AG04449 (cell line): Measurements from ENCODE around the gene MED1.
A peak's percentile ranks its signal among the peaks of the same experiment; 100 is the strongest.

Source experiments
- CTCF ChIA-PET: fragments of 350-600 bp; formaldehyde crosslinking; extraction: SDS; loops from one replicate; lab custom pipeline; 2021; ENCODE audit warnings: antibody characterized with exemption; lab: Yijun Ruan, JAX
- POLR2A ChIA-PET: fragments of 400-600, 350-600 bp; formaldehyde crosslinking; extraction: SDS; loops from one replicate; lab custom pipeline; 2020; ENCODE audit warnings: antibody characterized with exemption, inconsistent platforms; lab: Yijun Ruan, JAX
- DNase-seq: peaks from one replicate; pipeline ENCODE4 v3.0.0-alpha.2; 2010; ENCODE audit warnings: low read depth, low spot score
- H3K4me3 ChIP-seq: 2 replicates; pipeline ENCODE4 v1.5.1; 2011; ENCODE audit warnings: low read depth, mild to moderate bottlenecking, control low read depth, low read length
- TF ChIP-seq, protein P1 (sequence below): IDR thresholded peaks from one replicate; pipeline ENCODE4 v1.5.1; 2011; ENCODE audit warnings: mild to moderate bottlenecking, moderate library complexity, low read length, control low read depth, inconsistent platforms; ENCODE audit not compliant: insufficient read depth; ENCODE audit errors: missing control alignments

MED1 gene

DNA sequence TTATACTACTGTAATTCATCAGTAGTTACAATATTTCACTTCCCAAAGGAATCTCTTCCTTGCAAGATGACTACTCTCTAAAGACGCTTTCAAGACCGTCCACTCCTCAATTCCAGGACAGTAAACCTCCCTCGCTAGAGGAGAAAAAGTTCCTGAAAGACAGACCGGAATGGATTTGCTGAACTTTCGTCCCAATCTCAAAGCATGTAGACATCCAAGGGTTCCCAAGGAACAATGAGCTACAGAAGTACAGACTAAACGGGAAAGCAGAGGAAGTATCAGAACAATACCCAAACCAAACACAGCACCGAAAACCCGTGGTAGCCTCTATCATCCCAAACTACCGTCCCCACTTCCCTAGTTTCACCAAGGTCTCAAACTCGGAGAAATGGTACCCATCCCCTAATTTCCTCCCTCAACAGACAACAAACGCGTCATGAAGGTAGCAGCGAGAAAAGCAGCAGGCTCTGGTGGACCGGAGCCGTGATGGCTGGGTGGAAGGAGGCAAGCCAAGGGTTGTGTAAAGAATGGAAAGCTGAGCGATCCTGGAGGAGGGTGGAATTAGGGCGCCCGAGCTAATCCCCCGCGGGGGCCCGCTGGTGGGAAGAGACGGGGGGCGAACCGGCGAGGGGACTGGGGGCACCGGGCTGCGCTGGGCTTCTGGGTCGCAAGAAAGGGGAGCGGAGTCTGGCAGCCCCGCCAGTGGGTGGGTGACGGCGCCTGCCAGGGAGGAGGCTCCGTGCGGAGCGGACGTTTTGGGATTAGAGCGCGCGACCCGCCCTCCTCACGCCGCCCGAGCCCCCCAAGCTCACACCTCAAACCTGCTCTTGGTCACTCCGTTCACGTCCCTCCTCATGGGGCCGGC is 50.3 kb downstream of the MED1 start:
- POLR2A ChIA-PET: interaction anchor here (0.8 kb wide), 1 partner anchor 120 kb away, joined by 3 read pairs; no protein-coding TSS in a partner anchor
- H3K4me3 ChIP-seq: peak overlapping the region; percentile 84
- CTCF ChIA-PET: interaction anchor here (1.1 to 2.4 kb wide), 3 partner anchors 120 to 155 kb away, joined by 3 to 20 read pairs (median 3); no protein-coding TSS in a partner anchor
- DNase-seq: no peak
- TF ChIP-seq, protein P1, sequence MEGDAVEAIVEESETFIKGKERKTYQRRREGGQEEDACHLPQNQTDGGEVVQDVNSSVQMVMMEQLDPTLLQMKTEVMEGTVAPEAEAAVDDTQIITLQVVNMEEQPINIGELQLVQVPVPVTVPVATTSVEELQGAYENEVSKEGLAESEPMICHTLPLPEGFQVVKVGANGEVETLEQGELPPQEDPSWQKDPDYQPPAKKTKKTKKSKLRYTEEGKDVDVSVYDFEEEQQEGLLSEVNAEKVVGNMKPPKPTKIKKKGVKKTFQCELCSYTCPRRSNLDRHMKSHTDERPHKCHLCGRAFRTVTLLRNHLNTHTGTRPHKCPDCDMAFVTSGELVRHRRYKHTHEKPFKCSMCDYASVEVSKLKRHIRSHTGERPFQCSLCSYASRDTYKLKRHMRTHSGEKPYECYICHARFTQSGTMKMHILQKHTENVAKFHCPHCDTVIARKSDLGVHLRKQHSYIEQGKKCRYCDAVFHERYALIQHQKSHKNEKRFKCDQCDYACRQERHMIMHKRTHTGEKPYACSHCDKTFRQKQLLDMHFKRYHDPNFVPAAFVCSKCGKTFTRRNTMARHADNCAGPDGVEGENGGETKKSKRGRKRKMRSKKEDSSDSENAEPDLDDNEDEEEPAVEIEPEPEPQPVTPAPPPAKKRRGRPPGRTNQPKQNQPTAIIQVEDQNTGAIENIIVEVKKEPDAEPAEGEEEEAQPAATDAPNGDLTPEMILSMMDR: no peak

GRCh38 chr17:39399791-39400190 is 51.3 kb downstream of the MED1 start:
- ChIA-PET POLR2A (no interaction called here), CTCF (interaction anchor here (0.7 to 2.4 kb wide), 3 partner anchors 125 to 155 kb away, joined by 3 to 20 read pairs (median 5); no protein-coding TSS in a partner anchor)
- H3K4me3 ChIP-seq: peak overlapping the region; percentile 84
- DNase-seq: no peak
- TF ChIP-seq, protein P1: no peak

DNA sequence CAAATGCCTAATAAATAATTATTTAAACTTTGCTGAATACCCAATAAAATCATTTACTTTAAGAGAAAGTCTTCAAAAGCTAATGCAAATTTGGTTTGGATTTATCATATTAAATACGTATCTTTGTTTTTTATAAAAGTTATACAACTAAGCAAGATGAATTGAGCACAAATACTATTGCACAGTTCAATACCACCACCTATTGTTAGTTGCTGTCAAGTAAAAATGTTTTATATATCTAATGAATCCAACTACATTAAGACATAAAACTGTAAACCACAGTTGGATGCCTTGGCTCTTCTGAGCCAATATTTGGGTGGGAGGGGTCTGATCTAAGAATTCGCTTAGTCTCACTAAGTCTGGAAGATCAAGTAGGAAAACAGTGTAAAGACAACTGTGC is 57.3 kb downstream of the MED1 start:
- H3K4me3 ChIP-seq: no peak overlapping the region
- DNase-seq: no peak
- TF ChIP-seq, protein P1: no peak
- CTCF ChIA-PET: interaction anchor here (0.7 to 1.2 kb wide), 2 partner anchors 122 to 149 kb away, joined by 3 read pairs; no protein-coding TSS in a partner anchor
- POLR2A ChIA-PET: no interaction called here

GRCh38 chr17:39391448-39391847 is 59.6 kb downstream of the MED1 start:
- ChIA-PET CTCF (no interaction called here), POLR2A (no interaction called here)
- TF ChIP-seq, protein P1: no peak
- H3K4me3 ChIP-seq: no peak overlapping the region
- DNase-seq: no peak

DNA sequence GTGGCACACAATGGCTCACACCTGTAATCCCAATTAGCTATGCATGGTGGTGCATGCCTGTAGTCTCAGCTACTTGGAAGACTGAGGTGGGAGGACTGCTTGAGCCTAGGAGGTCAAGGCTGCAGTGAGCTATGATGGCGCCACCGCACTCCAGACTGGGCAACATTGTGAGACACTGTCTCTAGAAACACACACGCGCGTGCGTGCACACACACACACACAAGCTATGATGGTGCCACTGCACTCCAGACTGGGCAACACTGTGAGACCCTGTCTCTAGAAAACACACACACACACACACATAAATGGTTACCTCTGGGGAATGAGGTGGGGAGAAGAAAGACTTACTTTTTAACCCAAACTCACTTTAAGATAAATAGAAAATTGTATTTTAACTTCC is 66.0 kb downstream of the MED1 start:
- TF ChIP-seq, protein P1: no peak
- POLR2A ChIA-PET: no interaction called here
- no peak for DNase-seq
- no peak overlapping the region for H3K4me3 ChIP-seq
- CTCF ChIA-PET: no interaction called here

DNA sequence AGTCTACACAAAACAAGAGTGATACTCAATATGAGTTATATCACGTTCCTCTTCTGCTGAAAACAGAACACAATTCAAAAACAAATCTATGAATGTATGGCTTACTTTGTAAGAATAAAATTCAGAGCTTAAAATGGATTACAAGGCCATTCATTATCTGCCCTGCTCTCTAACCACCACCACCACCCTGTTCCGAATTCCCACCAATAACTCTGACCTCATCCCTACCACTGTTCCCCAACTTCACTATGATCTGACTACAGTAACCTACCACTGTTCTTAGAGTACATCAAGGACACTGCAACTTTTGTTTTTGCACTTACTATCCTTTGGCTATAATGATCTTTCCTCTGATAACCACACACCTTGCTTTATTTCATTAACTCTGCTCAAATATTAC is 70.9 kb downstream of the MED1 start:
- CTCF ChIA-PET: interaction anchor here (0.7 to 1.1 kb wide), 2 partner anchors 9 to 134 kb away, joined by 3 read pairs; no protein-coding TSS in a partner anchor
- TF ChIP-seq, protein P1: no peak
- POLR2A ChIA-PET: no interaction called here
- no peak for DNase-seq
- no peak overlapping the region for H3K4me3 ChIP-seq
